OCI-M2 (cell line): ENCODE results near the gene OR4E2.
"Not testable (repeated sequence)": the region's sequence is repeated elsewhere in the genome, so short reads cannot be mapped to it uniquely, and the experiment has no call there.

Source experiments
- DNase-seq: peaks from one replicate; lab custom pipeline; 2025; ENCODE audit not compliant: unreplicated experiment; lab: John Stamatoyannopoulos, UW

Gene OR4E2

DNA sequence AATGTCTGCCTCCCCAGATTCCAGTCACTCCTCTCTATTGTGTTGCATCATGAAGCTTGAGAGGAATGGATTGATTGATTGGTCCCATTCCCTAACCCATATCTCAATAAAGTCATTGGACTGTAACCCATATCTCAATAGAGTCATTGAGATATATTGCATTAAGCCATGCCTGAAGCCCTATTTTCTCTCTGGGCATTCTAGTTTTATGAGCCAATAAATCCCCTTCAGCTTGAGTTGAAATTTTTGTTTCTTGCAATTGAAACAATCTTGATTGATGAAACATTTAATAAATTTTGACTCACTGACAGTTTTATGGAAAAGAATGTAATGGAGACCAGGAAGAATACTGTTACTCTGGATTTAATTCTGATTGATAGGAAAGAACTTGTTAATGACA lies 40.8 kb downstream of the OR4E2 start:
- no peak for DNase-seq

DNA sequence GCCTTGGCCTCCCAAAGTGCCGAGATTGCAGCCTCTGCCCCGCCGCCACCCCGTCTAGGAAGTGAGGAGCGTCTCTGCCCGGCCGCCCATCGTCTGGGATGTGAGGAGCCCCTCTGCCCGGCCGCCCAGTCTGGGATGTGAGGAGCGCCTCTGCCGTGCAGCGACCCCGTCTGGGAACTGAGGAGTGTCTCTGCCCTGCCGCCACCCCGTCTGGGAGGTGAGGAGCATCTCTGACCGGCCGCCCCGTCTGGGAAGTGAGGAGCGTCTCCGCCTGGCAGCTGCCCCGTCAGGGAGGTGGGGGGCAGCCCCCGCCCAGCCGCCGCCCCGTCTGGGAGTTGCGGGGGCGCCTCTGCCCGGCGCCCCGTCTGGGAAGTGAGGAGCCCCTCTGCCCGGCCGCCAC lies 44.0 kb downstream of the OR4E2 start:
- DNase-seq = not testable (repeated sequence)

GRCh38 chr14:21698538-21698937 lies 44.9 kb downstream of the OR4E2 start:
- DNase-seq = not testable (repeated sequence)

DNA sequence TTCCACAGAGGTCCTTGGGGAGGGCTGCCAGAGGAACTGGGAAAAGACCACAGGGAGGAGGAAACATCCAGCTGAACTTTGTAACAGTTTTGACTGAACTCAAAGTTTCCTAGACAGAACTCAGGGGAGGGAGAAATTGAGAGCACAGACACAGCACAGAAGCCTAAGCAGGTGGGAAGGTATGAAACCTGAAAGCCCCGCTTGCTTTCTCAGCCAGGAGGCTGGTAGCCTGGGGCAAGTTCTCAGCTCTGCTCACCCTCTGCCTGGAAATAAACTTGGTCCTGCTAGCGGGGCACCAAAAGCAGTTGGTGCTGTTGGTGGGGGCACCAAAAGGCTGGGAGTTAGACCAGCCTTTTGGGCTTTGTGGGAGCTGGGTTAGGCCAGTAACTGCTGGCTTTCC lies 45.9 kb downstream of the OR4E2 start:
- DNase-seq = no peak

DNA sequence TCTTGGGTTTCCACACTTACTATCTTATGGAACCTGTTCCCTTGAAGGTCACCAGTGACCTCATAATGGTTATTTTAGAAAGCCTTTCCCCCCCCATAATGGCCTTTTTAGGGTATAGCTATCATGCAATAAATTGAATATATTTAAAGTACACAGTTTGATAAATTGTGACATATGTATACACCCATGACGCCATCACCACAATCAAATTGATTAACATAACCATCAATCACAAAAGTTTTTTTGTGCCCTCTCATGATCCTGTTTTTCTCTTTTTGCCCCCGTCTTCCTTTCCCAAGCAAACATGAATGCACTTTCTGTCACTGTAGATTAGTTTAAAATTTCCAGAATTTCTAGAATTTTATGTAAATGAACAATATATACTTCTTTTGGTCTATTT lies 48.7 kb downstream of the OR4E2 start:
- no peak for DNase-seq

DNA sequence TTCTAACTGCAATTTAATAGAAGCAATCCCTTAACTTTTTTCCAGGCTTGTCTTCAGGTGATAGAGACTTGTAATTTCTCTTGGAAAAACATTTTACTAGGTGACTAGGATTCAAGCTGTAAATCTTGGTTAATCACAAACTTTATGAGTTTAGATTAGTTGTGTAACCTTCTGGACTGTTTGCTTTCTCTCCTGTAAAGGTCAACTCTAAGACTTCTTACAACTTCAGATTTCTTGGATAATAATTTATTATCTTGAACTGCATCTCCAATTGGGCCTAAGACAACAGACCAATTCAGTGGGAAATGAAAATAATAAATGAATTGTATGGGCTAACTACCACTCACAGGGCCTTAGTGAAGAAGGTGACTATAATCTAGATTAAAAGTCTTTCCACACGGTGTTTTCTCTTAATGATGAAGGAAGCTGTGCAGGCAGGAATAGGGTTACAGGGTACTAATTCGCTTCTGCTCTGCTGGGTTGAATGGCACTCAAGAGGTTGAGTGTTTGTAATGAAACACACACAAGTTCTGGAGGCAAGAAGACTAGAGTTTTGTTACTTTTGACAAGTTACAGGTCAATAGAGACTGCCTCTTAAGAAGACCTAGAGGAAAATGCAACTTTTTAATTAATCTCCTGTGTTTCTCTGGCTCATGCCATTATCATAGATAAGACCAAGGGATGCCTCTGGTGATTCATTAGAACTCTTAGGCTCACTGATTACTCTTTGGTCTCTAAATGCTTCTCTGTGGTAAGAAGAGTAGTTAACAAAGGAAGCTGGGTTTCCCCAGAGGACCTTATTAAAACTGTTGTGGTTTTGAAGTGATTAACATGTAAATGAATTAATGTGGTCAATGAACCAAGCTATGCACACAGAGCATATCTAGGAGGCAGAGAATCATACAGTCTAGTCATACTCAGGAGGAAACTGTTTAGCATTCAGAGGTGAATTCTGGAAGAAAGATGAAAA lies 50.0 kb downstream of the OR4E2 start:
- DNase-seq = no peak

GRCh38 chr14:21704338-21704737 lies 50.7 kb downstream of the OR4E2 start:
- DNase-seq = no peak

GRCh38 chr14:21711360-21711961 lies 57.8 kb downstream of the OR4E2 start:
- no peak for DNase-seq

DNA sequence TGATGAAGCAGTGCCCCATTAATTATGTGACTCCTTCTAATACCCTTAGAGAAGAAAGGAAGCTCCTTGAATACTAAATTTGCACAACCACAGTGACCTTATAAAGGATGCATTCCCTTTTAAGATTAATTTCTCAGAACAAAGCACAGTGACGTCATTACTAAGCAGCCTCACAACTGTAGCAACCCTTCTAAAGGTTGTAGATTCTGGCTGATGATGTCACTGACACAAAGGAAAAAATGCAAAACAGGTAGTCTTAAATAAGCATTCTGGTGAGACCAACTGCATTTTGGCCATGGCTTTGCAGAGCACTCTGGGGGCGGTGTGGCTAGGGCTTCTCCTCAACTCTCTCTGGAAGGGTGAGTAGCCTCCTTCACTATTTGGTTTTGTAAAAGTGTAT lies 58.4 kb downstream of the OR4E2 start:
- DNase-seq = no peak

GRCh38 chr14:21714318-21714929 lies 60.8 kb downstream of the OR4E2 start:
- no peak for DNase-seq
